H1 (cell line): ENCODE data around the gene TAF4. TPM values are rescaled to one million over a fixed set of nuclear protein-coding genes. Genes with fewer than 3 reads are reported as not detected.

Source experiments
- CTCF ChIA-PET: fragments of 300-600 bp; sonication (Branson Sonifier 250); formaldehyde crosslinking; loops from one replicate; lab custom pipeline; 2021; ENCODE audit not compliant: partially characterized antibody; lab: Charles Lee
- POLR2A ChIA-PET: fragments of 300-600 bp; sonication (Branson Sonifier 250); formaldehyde crosslinking; loops from one replicate; lab custom pipeline; 2021; ENCODE audit warnings: inconsistent platforms; ENCODE audit not compliant: partially characterized antibody; lab: Charles Lee
- DNase-seq, 2 experiments: peaks; one replicate each; pipeline versions ENCODE4 v3.0.0 to v3.0.0-alpha.2; 2010 to 2022; ENCODE audit warnings: low spot score in 2 of 2, low read depth in 1 of 2, mixed read lengths in 1 of 2
- FAIRE-seq: peaks from 2 replicates; lab custom pipeline; 2011; peaks lifted over from hg19 to GRCh38; lab: Jason Lieb, UNC
- H2AFZ ChIP-seq: 2 replicates; pipeline ENCODE4 v1.8.1; 2012; ENCODE audit warnings: low read length, inconsistent platforms
- H2AK5ac ChIP-seq: 2 replicates; pipeline ENCODE4 v1.6.1; 2013; ENCODE audit warnings: low read depth, low read length
- H2BK120ac ChIP-seq: replicated peaks from 2 replicates; pipeline ENCODE3; 2013; ENCODE audit warnings: low read depth, low read length, inconsistent platforms
- H2BK12ac ChIP-seq: 2 replicates; pipeline ENCODE4 v1.6.1; 2013; ENCODE audit warnings: low read depth, low read length
- H2BK15ac ChIP-seq: 2 replicates; pipeline ENCODE4 v1.6.1; 2013; ENCODE audit warnings: low read length
- H2BK20ac ChIP-seq: 2 replicates; pipeline ENCODE4 v1.6.1; 2013; ENCODE audit warnings: low read length
- H2BK5ac ChIP-seq: 2 replicates; pipeline ENCODE4 v1.6.1; 2013; ENCODE audit warnings: low read depth, low read length
- H3K14ac ChIP-seq: 2 replicates; pipeline ENCODE4 v1.6.1; 2013; ENCODE audit warnings: inconsistent platforms; ENCODE audit not compliant: insufficient read length
- H3K18ac ChIP-seq: 2 replicates; pipeline ENCODE4 v1.6.1; 2013; ENCODE audit warnings: low read length; ENCODE audit errors: extremely low read depth
- H3K23ac ChIP-seq: 2 replicates; pipeline ENCODE4 v1.6.1; 2013; ENCODE audit warnings: inconsistent platforms; ENCODE audit not compliant: insufficient read length
- H3K23me2 ChIP-seq: 2 replicates; pipeline ENCODE4 v1.6.1; 2013; ENCODE audit warnings: low read depth, low read length
- H3K27ac ChIP-seq: 2 replicates; pipeline ENCODE4 v1.6.1; 2011; ENCODE audit warnings: low read depth, low read length, inconsistent platforms
- H3K27me3 ChIP-seq, 4 experiments: replicated peaks in 1 of 4; 1 replicate in 1 of 4; 2 replicates in 3 of 4; pipeline versions ENCODE4 v1.6.1 to v1.8.1; 2011 to 2013; ENCODE audit warnings: low read length in 3 of 4, mild to moderate bottlenecking in 3 of 4, inconsistent platforms in 2 of 4, mixed read lengths in 2 of 4, moderate library complexity in 1 of 4; ENCODE audit not compliant: control insufficient read depth in 3 of 4, insufficient read depth in 3 of 4; ENCODE audit errors: extremely low read depth in 1 of 4
- H3K36me3 ChIP-seq, 4 experiments: 2 replicates each; pipeline versions ENCODE4 v1.6.1 to v1.8.1; 2011 to 2013; ENCODE audit warnings: mild to moderate bottlenecking in 4 of 4, low read length in 3 of 4, moderate library complexity in 2 of 4, control low read depth in 1 of 4, inconsistent platforms in 1 of 4; ENCODE audit not compliant: insufficient read depth in 4 of 4, control insufficient read depth in 2 of 4
- H3K4ac ChIP-seq: replicated peaks from 2 replicates; pipeline ENCODE3; 2013; ENCODE audit warnings: low read length, low read depth, mixed read lengths, inconsistent platforms; ENCODE audit not compliant: insufficient read length
- H3K4me1 ChIP-seq, 4 experiments: replicated peaks in 1 of 4; 1 replicate in 1 of 4; 2 replicates in 3 of 4; pipeline versions ENCODE4 v1.6.1 to v1.8.1; 2011 to 2013; ENCODE audit warnings: low read length in 3 of 4, inconsistent platforms in 2 of 4, mixed read lengths in 1 of 4; ENCODE audit not compliant: insufficient read depth in 4 of 4, control insufficient read depth in 3 of 4
- H3K4me2 ChIP-seq, 2 experiments: 2 replicates each; pipeline versions ENCODE4 v1.6.1 to v1.8.1; 2011 to 2013; ENCODE audit warnings: low read depth in 2 of 2, low read length in 2 of 2, control low read depth in 1 of 2, inconsistent platforms in 1 of 2, mild to moderate bottlenecking in 1 of 2; ENCODE audit not compliant: insufficient read depth in 1 of 2
- H3K4me3 ChIP-seq, 4 experiments: fragments of 200-600, 300-600 bp in 1 of 4; sonication (generic), shearing (Covaris generic), sonication (Bioruptor Twin) in 1 of 4; 2 replicates each; pipeline versions ENCODE4 v1.5.1 to v1.8.1; 2011 to 2016; ENCODE audit warnings: low read length in 4 of 4, low read depth in 3 of 4, control low read depth in 2 of 4, inconsistent platforms in 2 of 4, mild to moderate bottlenecking in 2 of 4, mixed read lengths in 1 of 4, moderate library complexity in 1 of 4; ENCODE audit not compliant: insufficient read depth in 2 of 4; ENCODE audit errors: extremely low read depth in 1 of 4
- H3K56ac ChIP-seq: replicated peaks from 2 replicates; pipeline ENCODE3; 2013; ENCODE audit warnings: low read depth, mild to moderate bottlenecking, mixed read lengths, low read length, inconsistent platforms; ENCODE audit not compliant: insufficient read length
- H3K79me1 ChIP-seq: 2 replicates; pipeline ENCODE4 v1.6.1; 2013; ENCODE audit warnings: low read depth, low read length, control low read depth
- H3K79me2 ChIP-seq, 2 experiments: 2 replicates each; pipeline versions ENCODE4 v1.6.1 to v1.8.1; 2012 to 2013; ENCODE audit warnings: low read length in 2 of 2, mild to moderate bottlenecking in 2 of 2, inconsistent platforms in 1 of 2; ENCODE audit not compliant: insufficient read depth in 2 of 2, control insufficient read depth in 1 of 2
- H3K9ac ChIP-seq, 4 experiments: replicated peaks in 1 of 4; 1 replicate in 1 of 4; 2 replicates in 3 of 4; pipeline versions ENCODE4 v1.6.1 to v1.8.1; 2011 to 2013; ENCODE audit warnings: low read depth in 3 of 4, low read length in 3 of 4, control low read depth in 2 of 4, mild to moderate bottlenecking in 2 of 4, moderate library complexity in 2 of 4, inconsistent platforms in 1 of 4; ENCODE audit errors: extremely low read depth in 1 of 4
- H3K9me3 ChIP-seq, 2 experiments: 2 replicates each; pipeline versions ENCODE4 v1.6.1 to v1.8.1; 2012 to 2013; ENCODE audit warnings: mild to moderate bottlenecking in 2 of 2, moderate library complexity in 2 of 2, control low read depth in 1 of 2, inconsistent platforms in 1 of 2, low read depth in 1 of 2, low read length in 1 of 2, mixed read lengths in 1 of 2; ENCODE audit not compliant: insufficient read depth in 2 of 2
- H4K20me1 ChIP-seq, 2 experiments: replicated peaks in 1 of 2; 2 replicates each; pipeline versions ENCODE3 to v1.8.1; 2011 to 2013; ENCODE audit warnings: inconsistent platforms in 2 of 2, low read length in 2 of 2, mild to moderate bottlenecking in 1 of 2; ENCODE audit not compliant: insufficient read depth in 2 of 2, control insufficient read depth in 1 of 2
- H4K5ac ChIP-seq: 2 replicates; pipeline ENCODE4 v1.6.1; 2013; ENCODE audit warnings: low read length, low read depth, mixed read lengths, inconsistent platforms; ENCODE audit not compliant: insufficient read length
- H4K8ac ChIP-seq: 2 replicates; pipeline ENCODE4 v1.8.0; 2013; ENCODE audit warnings: mild to moderate bottlenecking, moderate library complexity, low read length, inconsistent platforms; ENCODE audit not compliant: insufficient read depth; ENCODE audit errors: extremely low read depth
- H4K91ac ChIP-seq: replicated peaks from 2 replicates; pipeline ENCODE3; 2013; ENCODE audit warnings: low read length, mixed read lengths, inconsistent platforms; ENCODE audit not compliant: insufficient read length
- ASH2L ChIP-seq: fragments of 200-600, 300-600 bp; sonication (generic); IDR thresholded peaks from one replicate; pipeline ENCODE4 v1.7.1; 2017; ENCODE audit warnings: low read length
- CHD1 ChIP-seq: IDR thresholded peaks from 2 replicates; pipeline ENCODE4 v1.6.1; 2012; ENCODE audit warnings: low read depth, low read length, improper control_type of control experiment
- CREB1 ChIP-seq: IDR thresholded peaks from 2 replicates; pipeline ENCODE4 v1.6.1; 2012; ENCODE audit warnings: inconsistent platforms
- E2F6 ChIP-seq: IDR thresholded peaks from 2 replicates; pipeline ENCODE4 v1.6.1; 2012; ENCODE audit warnings: inconsistent platforms
- EP300 ChIP-seq, 2 experiments: IDR thresholded peaks; 1 replicate in 1 of 2; 2 replicates in 1 of 2; pipeline ENCODE4 v1.6.1; 2011 to 2012; ENCODE audit warnings: low read depth in 2 of 2, low read length in 2 of 2, mild to moderate bottlenecking in 2 of 2, borderline replicate concordance in 1 of 2, inconsistent platforms in 1 of 2, moderate library complexity in 1 of 2
- EZH2 ChIP-seq: fragments of 200-600 bp; sonication (generic); IDR thresholded peaks from 2 replicates; pipeline ENCODE4 v1.7.1; 2012; ENCODE audit warnings: low read depth, mild to moderate bottlenecking, moderate library complexity, low read length, inconsistent platforms; ENCODE audit not compliant: severe bottlenecking
- HDAC6 ChIP-seq: IDR thresholded peaks from one replicate; pipeline ENCODE4 v1.7.1; 2012; ENCODE audit warnings: low read depth, mild to moderate bottlenecking, inconsistent platforms, low read length, moderate library complexity
- KDM5A ChIP-seq: fragments of 200-600 bp; IDR thresholded peaks from 2 replicates; pipeline ENCODE4 v1.7.1; 2012; ENCODE audit warnings: mild to moderate bottlenecking, low read length, inconsistent platforms, mixed read lengths
- PHF8 ChIP-seq: fragments of 200-600 bp; sonication (generic); conservative IDR thresholded peaks from 2 replicates; pipeline ENCODE4 v1.7.1; 2012; ENCODE audit warnings: low read depth, mild to moderate bottlenecking, inconsistent platforms, low read length, moderate library complexity
- RAD21 ChIP-seq, 2 experiments: IDR thresholded peaks in 1 of 2; conservative IDR thresholded peaks in 1 of 2; 2 replicates each; pipeline ENCODE4 v1.6.1; 2011; ENCODE audit warnings: low read depth in 2 of 2, low read length in 2 of 2, improper control_type of control experiment in 1 of 2, inconsistent platforms in 1 of 2, mild to moderate bottlenecking in 1 of 2, moderate library complexity in 1 of 2
- RFX5 ChIP-seq: IDR thresholded peaks from 2 replicates; pipeline ENCODE4 v1.6.1; 2011; ENCODE audit warnings: low read depth, low read length, improper control_type of control experiment, borderline replicate concordance
- SAP30 ChIP-seq: fragments of 300-600 bp; sonication (generic); IDR thresholded peaks from 2 replicates; pipeline ENCODE4 v1.7.1; 2012; ENCODE audit warnings: low read length, moderate library complexity, mild to moderate bottlenecking, inconsistent platforms; ENCODE audit not compliant: insufficient read depth, insufficient replicate concordance
- SIRT6 ChIP-seq: IDR thresholded peaks from one replicate; pipeline ENCODE4 v1.7.1; 2012; ENCODE audit warnings: low read length, inconsistent platforms
- SP2 ChIP-seq: IDR thresholded peaks from 2 replicates; pipeline ENCODE4 v1.6.1; 2012; ENCODE audit warnings: mild to moderate bottlenecking, low read length, inconsistent platforms
- WGBS, 2 experiments: shearing (Covaris generic) in 1 of 2; methylation state at CpG; one replicate each; pipeline versions ENCODE4 v1.1.6 to v1.1.7; 2013 to 2015; ENCODE audit warnings: low lambda C conversion rate in 2 of 2, mixed read lengths in 2 of 2, inconsistent platforms in 1 of 2, low coverage in 1 of 2, missing lambda C conversion rate in 1 of 2; ENCODE audit not compliant: insufficient replicate concordance in 2 of 2, insufficient coverage in 1 of 2, insufficient read length in 1 of 2; ENCODE audit errors: extremely low coverage in 1 of 2, missing lambda C conversion rate in 1 of 2; 5-methylcytosine and 5-hydroxymethylcytosine counted together
- polyA plus RNA-seq, 7 experiments: library from polyadenylated mRNA; depleted of rRNA in 3 of 7; stranded (reverse) in 5 of 7; unstranded in 2 of 7; fragments of >200 nt in 5 of 7; fragments of 200-250 nt in 2 of 7; gene quantifications; 1 replicate in 5 of 7; 2 replicates in 1 of 7; 4 replicates in 1 of 7; pipeline versions ENCODE4 v1.2.1 to v1.2.3, GENCODE V29; 2011 to 2013; ENCODE audit warnings: missing spikeins in 2 of 7, mixed read lengths in 2 of 7
- total RNA-seq: library from RNA; stranded (reverse); fragmentation: NEBNext Ultra II Directional; extraction: Animal tissue kit (Norgen Biotek cat#: 25700); gene quantifications from 2 replicates; pipeline ENCODE4 v1.2.1, GENCODE V29; 2021

Gene TAF4
- total and polyA plus RNA-seq, 2 of the 8 experiments (the other 6 are each of a cell fraction or from before 2014, with no cell fraction given): 16.0 to 30.1 TPM

- no peak overlapping the region for H4K5ac ChIP-seq
- FAIRE-seq (no peak), DNase-seq (no peak)
- no peak overlapping the region for H3K4me3 ChIP-seq
- H2BK12ac ChIP-seq: no peak overlapping the region
- H3K56ac ChIP-seq: no peak overlapping the region
- H3K36me3 ChIP-seq: peaks cover 15 to 66% (median 52%) of the 10 kb centered on the region in 4 experiments
- no peak overlapping the region for H4K8ac ChIP-seq
- no peaks in the 10 kb centered on the region; a peak in 1 of 4 replicates for H3K9me3 ChIP-seq
- no peaks in the 10 kb centered on the region for H4K20me1 ChIP-seq
- no peaks in the 10 kb centered on the region; the same call in 1 of the 2 replicates for H3K79me1 ChIP-seq
- no peak overlapping the region for H2BK5ac ChIP-seq
- H3K18ac ChIP-seq: no peak overlapping the region
- ChIA-PET POLR2A (no interaction called here), CTCF (no interaction called here)
- WGBS, 2 experiments: 94% methylated on average over 10 of the region's 10 CpGs; no CpG with 5 or more reads in 1 of the 2 experiments
- H3K4ac ChIP-seq: no peak overlapping the region
- no peaks in the 10 kb centered on the region for H3K79me2 ChIP-seq
- no peaks in the 10 kb centered on the region for H3K4me1 ChIP-seq
- H3K27ac ChIP-seq: no peak overlapping the region
- H3K23ac ChIP-seq: no peak overlapping the region
- H2BK15ac ChIP-seq: no peak overlapping the region
- H3K9ac ChIP-seq: no peak overlapping the region
- no peak overlapping the region for H3K14ac ChIP-seq
- no peak overlapping the region for H4K91ac ChIP-seq
- H2BK20ac ChIP-seq: no peak overlapping the region
- H3K4me2 ChIP-seq: no peak overlapping the region
- H3K27me3 ChIP-seq: no peaks in the 10 kb centered on the region
- H2AFZ ChIP-seq: no peak overlapping the region
- no peaks in the 10 kb centered on the region for H3K23me2 ChIP-seq
- H2AK5ac ChIP-seq: no peak overlapping the region
- H2BK120ac ChIP-seq: no peak overlapping the region
- TF ChIP-seq RFX5 (no peak), PHF8 (no peak), E2F6 (no peak), RAD21 (IDR thresholded peaks at IDR 0.05 in 1 of 2, conservative IDR thresholded peaks at IDR 0.05 in 1 of 2; ENCODE audit: low read depth in 2 of 2, low read length in 2 of 2) (no peak), EZH2 (no peak), CHD1 (no peak), ASH2L (no peak), SAP30 (no peak), KDM5A (no peak), SIRT6 (no peak), HDAC6 (no peak), CREB1 (no peak), EP300 (IDR thresholded peaks at IDR 0.05; ENCODE audit: borderline replicate concordance in 1 of 2, low read depth in 2 of 2, low read length in 2 of 2) (no peak), SP2 (no peak)
Measured at GRCh38 chr20:61997891-61998290, 67.8 kb downstream of the TAF4 start.
